HL-60 (cell line): ENCODE measurements around the gene WDR37.

Experiments
- DNase-seq, 2 experiments: peaks; one replicate each; pipeline ENCODE4 v3.0.0-alpha.2; 2010 to 2020; ENCODE audit warnings: low read depth in 1 of 2, low spot score in 1 of 2
- H3K27ac ChIP-seq: fragments of 250-450 bp; sonication (Bioruptor Pico); replicated peaks from 2 replicates; pipeline ENCODE4 v1.5.1; 2020; ENCODE audit warnings: mild to moderate bottlenecking, moderate library complexity
- H3K27me3 ChIP-seq: fragments of 250-450 bp; sonication (Bioruptor Pico); 2 replicates; pipeline ENCODE4 v1.5.1; 2021; ENCODE audit warnings: mild to moderate bottlenecking, moderate library complexity; ENCODE audit not compliant: insufficient read depth, poor library complexity, severe bottlenecking
- H3K4me3 ChIP-seq: replicated peaks from 2 replicates; pipeline ENCODE4 v1.5.1; 2011; ENCODE audit warnings: mild to moderate bottlenecking, control low read depth, low read length; ENCODE audit not compliant: insufficient read depth
- GABPA ChIP-seq: IDR thresholded peaks from 2 replicates; pipeline ENCODE4 v1.6.1; 2012; ENCODE audit warnings: low read depth
- POLR2AphosphoS5 ChIP-seq: IDR thresholded peaks from 2 replicates; pipeline ENCODE4 v1.6.1; 2012; ENCODE audit warnings: low read depth
- SPI1 ChIP-seq: IDR thresholded peaks from 2 replicates; pipeline ENCODE4 v1.6.1; 2012; ENCODE audit warnings: low read depth, mild to moderate bottlenecking, borderline replicate concordance
- TF ChIP-seq, protein P1 (sequence below): IDR thresholded peaks from 2 replicates; pipeline ENCODE4 v1.6.1; 2012; ENCODE audit warnings: low read depth; ENCODE audit not compliant: insufficient replicate concordance
- TF ChIP-seq, protein P2 (sequence below): IDR thresholded peaks from one replicate; pipeline ENCODE4 v1.5.1; 2011; ENCODE audit warnings: low read length, control low read depth, inconsistent platforms; ENCODE audit not compliant: insufficient read depth

WDR37 gene

DNA sequence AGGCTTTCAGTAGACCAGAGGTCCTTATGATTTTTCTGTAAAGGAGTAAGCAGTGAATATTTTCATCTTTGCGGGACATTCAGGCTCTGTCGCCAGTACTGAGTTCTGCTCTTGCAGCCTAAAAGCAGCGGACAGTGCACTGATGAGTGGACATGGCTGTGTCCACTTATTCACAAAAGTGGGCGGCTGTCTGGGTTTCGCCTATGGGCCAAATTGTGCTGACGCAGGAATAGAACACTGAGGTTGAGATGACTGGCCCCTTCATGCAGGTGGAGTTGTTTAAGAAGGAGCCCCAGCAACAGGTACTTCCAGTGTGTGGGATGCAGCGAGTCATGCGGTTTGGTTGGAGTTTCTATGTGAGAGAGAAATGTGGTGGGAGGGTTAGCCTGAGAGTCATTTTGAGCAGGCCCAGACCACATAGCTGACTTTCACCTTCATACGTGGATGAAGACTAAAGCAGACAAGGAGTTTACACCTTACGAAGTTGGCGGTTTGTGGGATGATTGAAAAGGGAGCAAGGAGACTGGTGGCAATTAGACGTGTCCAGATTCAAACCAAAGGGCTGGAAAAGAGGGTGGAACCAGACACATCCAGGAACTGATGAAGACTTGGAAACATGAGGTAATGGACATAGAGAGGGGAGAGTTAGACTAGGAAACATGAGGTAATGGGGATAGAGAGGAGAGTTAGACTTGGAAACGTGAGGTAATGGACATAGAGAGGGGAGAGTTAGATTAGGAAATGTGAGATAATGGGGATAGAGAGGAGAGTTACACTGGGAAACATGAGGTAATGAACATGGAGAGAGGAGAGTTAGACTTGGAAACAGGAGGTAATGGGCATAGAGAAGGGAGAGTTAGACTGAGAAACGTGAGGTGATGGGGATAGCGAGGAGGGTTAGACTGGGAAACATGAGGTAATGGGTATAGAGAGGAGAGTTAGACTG is 38.2 kb downstream of the WDR37 start:
- Histone ChIP-seq H3K27ac (no peak overlapping the region), H3K4me3 (no peak overlapping the region), H3K27me3 (no peaks in the 10 kb centered on the region)
- no peak for TF ChIP-seq POLR2AphosphoS5
- TF ChIP-seq GABPA, result no peak
- TF ChIP-seq, protein P1, sequence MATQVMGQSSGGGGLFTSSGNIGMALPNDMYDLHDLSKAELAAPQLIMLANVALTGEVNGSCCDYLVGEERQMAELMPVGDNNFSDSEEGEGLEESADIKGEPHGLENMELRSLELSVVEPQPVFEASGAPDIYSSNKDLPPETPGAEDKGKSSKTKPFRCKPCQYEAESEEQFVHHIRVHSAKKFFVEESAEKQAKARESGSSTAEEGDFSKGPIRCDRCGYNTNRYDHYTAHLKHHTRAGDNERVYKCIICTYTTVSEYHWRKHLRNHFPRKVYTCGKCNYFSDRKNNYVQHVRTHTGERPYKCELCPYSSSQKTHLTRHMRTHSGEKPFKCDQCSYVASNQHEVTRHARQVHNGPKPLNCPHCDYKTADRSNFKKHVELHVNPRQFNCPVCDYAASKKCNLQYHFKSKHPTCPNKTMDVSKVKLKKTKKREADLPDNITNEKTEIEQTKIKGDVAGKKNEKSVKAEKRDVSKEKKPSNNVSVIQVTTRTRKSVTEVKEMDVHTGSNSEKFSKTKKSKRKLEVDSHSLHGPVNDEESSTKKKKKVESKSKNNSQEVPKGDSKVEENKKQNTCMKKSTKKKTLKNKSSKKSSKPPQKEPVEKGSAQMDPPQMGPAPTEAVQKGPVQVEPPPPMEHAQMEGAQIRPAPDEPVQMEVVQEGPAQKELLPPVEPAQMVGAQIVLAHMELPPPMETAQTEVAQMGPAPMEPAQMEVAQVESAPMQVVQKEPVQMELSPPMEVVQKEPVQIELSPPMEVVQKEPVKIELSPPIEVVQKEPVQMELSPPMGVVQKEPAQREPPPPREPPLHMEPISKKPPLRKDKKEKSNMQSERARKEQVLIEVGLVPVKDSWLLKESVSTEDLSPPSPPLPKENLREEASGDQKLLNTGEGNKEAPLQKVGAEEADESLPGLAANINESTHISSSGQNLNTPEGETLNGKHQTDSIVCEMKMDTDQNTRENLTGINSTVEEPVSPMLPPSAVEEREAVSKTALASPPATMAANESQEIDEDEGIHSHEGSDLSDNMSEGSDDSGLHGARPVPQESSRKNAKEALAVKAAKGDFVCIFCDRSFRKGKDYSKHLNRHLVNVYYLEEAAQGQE, result no peak
- TF ChIP-seq, protein P2, sequence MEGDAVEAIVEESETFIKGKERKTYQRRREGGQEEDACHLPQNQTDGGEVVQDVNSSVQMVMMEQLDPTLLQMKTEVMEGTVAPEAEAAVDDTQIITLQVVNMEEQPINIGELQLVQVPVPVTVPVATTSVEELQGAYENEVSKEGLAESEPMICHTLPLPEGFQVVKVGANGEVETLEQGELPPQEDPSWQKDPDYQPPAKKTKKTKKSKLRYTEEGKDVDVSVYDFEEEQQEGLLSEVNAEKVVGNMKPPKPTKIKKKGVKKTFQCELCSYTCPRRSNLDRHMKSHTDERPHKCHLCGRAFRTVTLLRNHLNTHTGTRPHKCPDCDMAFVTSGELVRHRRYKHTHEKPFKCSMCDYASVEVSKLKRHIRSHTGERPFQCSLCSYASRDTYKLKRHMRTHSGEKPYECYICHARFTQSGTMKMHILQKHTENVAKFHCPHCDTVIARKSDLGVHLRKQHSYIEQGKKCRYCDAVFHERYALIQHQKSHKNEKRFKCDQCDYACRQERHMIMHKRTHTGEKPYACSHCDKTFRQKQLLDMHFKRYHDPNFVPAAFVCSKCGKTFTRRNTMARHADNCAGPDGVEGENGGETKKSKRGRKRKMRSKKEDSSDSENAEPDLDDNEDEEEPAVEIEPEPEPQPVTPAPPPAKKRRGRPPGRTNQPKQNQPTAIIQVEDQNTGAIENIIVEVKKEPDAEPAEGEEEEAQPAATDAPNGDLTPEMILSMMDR, result no peak
- no peak for TF ChIP-seq SPI1
- DNase-seq, result no peak

DNA sequence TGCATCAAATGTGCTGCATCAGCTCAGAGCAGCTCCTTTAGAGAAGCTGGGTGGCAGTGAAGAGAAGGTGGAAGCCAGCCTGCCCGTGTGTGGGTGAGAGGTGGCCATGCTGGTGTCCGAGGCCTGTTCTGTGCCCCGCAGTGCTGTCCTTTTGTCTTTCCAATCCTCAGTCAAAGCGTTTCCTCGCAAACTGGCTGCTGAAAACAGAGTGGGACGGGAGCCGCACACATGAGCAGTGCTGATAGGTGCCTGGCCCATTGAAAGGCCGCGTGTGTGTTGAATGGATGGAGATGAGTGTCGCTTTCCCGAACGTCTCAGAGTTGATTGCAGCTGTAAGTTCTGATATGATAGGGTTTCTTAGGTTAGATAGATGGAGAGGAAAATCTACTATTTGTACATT is 39.3 kb downstream of the WDR37 start:
- no peak for DNase-seq
- Histone ChIP-seq H3K27me3 (no peaks in the 10 kb centered on the region), H3K4me3 (no peak overlapping the region), H3K27ac (no peak overlapping the region)
- TF ChIP-seq POLR2AphosphoS5 (no peak), SPI1 (no peak)

DNA sequence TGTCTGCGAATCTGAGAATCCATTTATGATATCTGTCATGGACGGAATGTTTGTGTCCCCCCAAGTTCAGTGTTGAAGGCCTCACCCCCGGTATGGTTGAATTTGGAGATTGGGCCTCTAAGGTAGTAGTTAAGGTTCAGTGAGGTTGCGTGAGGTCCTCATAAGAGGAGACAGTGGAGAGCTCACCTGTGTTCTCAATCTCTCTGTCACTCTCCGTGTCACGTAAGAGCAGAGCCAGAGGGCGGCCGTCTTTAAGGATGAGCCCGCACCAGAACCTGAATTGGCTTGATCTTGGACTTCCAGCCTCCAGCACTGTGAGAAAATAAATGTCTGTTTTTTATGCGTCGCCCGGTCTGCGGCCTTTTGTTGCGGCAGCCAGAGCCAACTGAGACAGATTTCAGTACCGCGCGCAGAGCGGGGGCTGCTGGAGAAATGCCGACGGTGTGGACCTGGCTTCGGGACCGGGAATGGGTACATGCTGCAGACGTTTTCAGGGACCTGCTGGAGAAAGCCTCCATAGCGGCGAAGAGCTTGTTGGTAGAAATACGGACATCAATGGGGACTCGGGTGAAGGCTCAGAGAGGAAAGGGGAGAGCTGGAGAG is 40.2 kb downstream of the WDR37 start:
- no peak for DNase-seq

More for the DNA sequence above, 40.2 kb downstream of the WDR37 start:
- Histone ChIP-seq H3K27me3 (no peaks in the 10 kb centered on the region), H3K4me3 (no peak overlapping the region), H3K27ac (no peak overlapping the region)
- TF ChIP-seq GABPA, result no peak
- TF ChIP-seq, protein P1, result no peak
- TF ChIP-seq SPI1, result no peak
- no peak for TF ChIP-seq POLR2AphosphoS5
- TF ChIP-seq, protein P2, result no peak
